ENCODE results near the gene FAM131C. TPM values are rescaled to one million over a fixed set of nuclear protein-coding genes. Genes with fewer than 3 reads are reported as not detected.

Gene FAM131C, protein sequence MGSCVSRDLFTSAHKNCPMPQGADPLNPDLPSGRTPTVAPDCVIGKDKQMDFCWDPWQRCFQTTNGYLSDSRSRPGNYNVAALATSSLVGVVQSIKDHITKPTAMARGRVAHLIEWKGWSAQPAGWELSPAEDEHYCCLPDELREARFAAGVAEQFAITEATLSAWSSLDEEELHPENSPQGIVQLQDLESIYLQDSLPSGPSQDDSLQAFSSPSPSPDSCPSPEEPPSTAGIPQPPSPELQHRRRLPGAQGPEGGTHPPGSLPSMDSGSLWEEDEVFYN
- 1 to 10 TPM; 5.2 to 8.7 TPM for total RNA-seq

GRCh38 chr1:16073490-16074119, at the start of gene FAM131C:
Gene FAM131C, minus strand, starts transcription at chr1:16073651. Its CDS starts 209 bp downstream, at chr1:16073442.
- H3K4me3 ChIP-seq: peak within 1 kb of the TSS; percentile 37 to 53
- H3K27ac ChIP-seq: peak within 1 kb of the TSS; percentile 11 to 48
- peaks cover 0 to 52% of the 10 kb centered on the region in 2 donors for H3K4me1 ChIP-seq
- DNase-seq (ENCODE audit: low spot score): no peak
- H3K27me3 ChIP-seq: no peaks in the 10 kb centered on the region
- no peaks in the 10 kb centered on the region for H3K36me3 ChIP-seq
- TF ChIP-seq, protein P1, sequence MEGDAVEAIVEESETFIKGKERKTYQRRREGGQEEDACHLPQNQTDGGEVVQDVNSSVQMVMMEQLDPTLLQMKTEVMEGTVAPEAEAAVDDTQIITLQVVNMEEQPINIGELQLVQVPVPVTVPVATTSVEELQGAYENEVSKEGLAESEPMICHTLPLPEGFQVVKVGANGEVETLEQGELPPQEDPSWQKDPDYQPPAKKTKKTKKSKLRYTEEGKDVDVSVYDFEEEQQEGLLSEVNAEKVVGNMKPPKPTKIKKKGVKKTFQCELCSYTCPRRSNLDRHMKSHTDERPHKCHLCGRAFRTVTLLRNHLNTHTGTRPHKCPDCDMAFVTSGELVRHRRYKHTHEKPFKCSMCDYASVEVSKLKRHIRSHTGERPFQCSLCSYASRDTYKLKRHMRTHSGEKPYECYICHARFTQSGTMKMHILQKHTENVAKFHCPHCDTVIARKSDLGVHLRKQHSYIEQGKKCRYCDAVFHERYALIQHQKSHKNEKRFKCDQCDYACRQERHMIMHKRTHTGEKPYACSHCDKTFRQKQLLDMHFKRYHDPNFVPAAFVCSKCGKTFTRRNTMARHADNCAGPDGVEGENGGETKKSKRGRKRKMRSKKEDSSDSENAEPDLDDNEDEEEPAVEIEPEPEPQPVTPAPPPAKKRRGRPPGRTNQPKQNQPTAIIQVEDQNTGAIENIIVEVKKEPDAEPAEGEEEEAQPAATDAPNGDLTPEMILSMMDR (IDR thresholded peaks at IDR 0.05): peak; percentile 33 to 48
- H3K9me3 ChIP-seq: no peaks in the 10 kb centered on the region

- H3K9me3 ChIP-seq: no peaks in the 10 kb centered on the region
- no peak overlapping the region for H3K4me3 ChIP-seq
- no peaks in the 10 kb centered on the region for H3K27me3 ChIP-seq
- no peak overlapping the region for H3K27ac ChIP-seq
- TF ChIP-seq, protein P1 (IDR thresholded peaks at IDR 0.05): no peak
- peaks cover 26% of the 10 kb centered on the region for H3K36me3 ChIP-seq
- DNase-seq (ENCODE audit: low spot score): no peak
- H3K4me1 ChIP-seq: peaks cover 0 to 14% of the 10 kb centered on the region in 2 donors
Measured at GRCh38 chr1:16122916-16123315, 49.5 kb upstream of the FAM131C start.

DNA sequence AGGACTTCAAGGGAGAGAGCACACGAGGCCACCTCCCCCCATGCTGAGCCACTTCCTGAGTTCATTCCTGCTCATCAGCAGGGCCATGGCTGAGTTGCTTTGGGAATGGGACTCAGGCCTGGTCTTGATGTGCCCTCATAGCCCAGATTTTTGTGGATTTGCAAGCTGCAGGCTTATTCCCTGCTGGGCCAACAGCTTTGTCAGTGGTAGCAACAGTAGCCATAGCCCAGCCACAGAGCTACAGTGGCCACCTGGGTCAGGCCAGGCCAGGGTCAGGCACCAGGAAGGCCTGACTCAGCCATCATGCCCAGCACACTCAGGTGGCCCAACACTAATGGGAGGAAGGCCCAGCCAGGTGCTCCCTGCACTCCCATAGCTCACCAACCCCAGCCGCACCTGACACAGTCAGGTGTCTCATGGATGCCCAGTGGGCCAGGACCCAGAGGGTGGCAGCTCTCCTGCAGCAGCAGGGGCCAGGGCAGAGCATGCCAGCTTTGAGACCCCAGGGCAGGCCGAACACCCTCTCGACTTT, 49.0 kb upstream of the FAM131C start:
- no peak overlapping the region for H3K4me3 ChIP-seq
- no peak overlapping the region for H3K27ac ChIP-seq

GRCh38 chr1:16120940-16121410, 47.5 kb upstream of the FAM131C start:
- Histone ChIP-seq H3K4me1 (no peaks in the 10 kb centered on the region), H3K36me3 (peaks cover 17% of the 10 kb centered on the region), H3K9me3 (no peaks in the 10 kb centered on the region), H3K4me3 (no peak overlapping the region), H3K27ac (no peak overlapping the region), H3K27me3 (no peaks in the 10 kb centered on the region)
- no peak for DNase-seq (ENCODE audit: low spot score)
- TF ChIP-seq, protein P1 (IDR thresholded peaks at IDR 0.05): no peak

More for the DNA sequence above, 49.0 kb upstream of the FAM131C start:
- Histone ChIP-seq H3K36me3 (peaks cover 26% of the 10 kb centered on the region), H3K4me1 (peaks cover 0 to 9% of the 10 kb centered on the region in 2 donors), H3K9me3 (no peaks in the 10 kb centered on the region), H3K27me3 (no peaks in the 10 kb centered on the region)
- no peak for DNase-seq (ENCODE audit: low spot score)
- TF ChIP-seq, protein P1 (IDR thresholded peaks at IDR 0.05): no peak

- TF ChIP-seq, protein P1 (IDR thresholded peaks at IDR 0.05): no peak
Measured at GRCh38 chr1:16120407-16120806, 47.0 kb upstream of the FAM131C start.

More at GRCh38 chr1:16120407-16120806, 47.0 kb upstream of the FAM131C start:
- Histone ChIP-seq H3K9me3 (no peaks in the 10 kb centered on the region), H3K36me3 (peaks cover 17% of the 10 kb centered on the region), H3K27me3 (no peaks in the 10 kb centered on the region), H3K4me3 (no peak overlapping the region), H3K27ac (no peak overlapping the region), H3K4me1 (no peaks in the 10 kb centered on the region)
- no peak for DNase-seq (ENCODE audit: low spot score)
